ENCODE data around the gene CASP3.
"Not testable (repeated sequence)": the region's sequence is repeated elsewhere in the genome, so short reads cannot be mapped to it uniquely, and the experiment has no call there.

Gene CASP3

GRCh38 chr4:184591747-184592270 lies 57.4 kb downstream of the CASP3 start:
- DNase-seq: not testable (repeated sequence)

GRCh38 chr4:184591070-184591677 lies 58.1 kb downstream of the CASP3 start:
- DNase-seq: no peak

- DNase-seq: no peak
Measured at GRCh38 chr4:184590196-184590595, 59.1 kb downstream of the CASP3 start.

- DNase-seq: no peak
Measured at GRCh38 chr4:184588893-184589292, 60.4 kb downstream of the CASP3 start.

- no peak for DNase-seq
Measured at GRCh38 chr4:184587701-184588100, 61.5 kb downstream of the CASP3 start.

GRCh38 chr4:184587221-184587620 lies 62.0 kb downstream of the CASP3 start:
- no peak for DNase-seq

GRCh38 chr4:184583738-184584502 lies 65.3 kb downstream of the CASP3 start:
- DNase-seq: no peak
